Uterus (tissue), 2 donors: ENCODE results near the gene NANOS2.

Source experiments
- CTCF ChIP-seq, 4 experiments: fragments of 200-600 bp in 2 of 4; fragments of 450-650 bp in 2 of 4; sonication (generic) in 2 of 4; IDR thresholded peaks; one replicate each; pipeline ENCODE4 v1.5.1; 2016 to 2019; ENCODE audit warnings: antibody characterized with exemption in 4 of 4, mild to moderate bottlenecking in 2 of 4, moderate library complexity in 1 of 4
- POLR2A ChIP-seq, 2 donors: fragments of 450-650 bp; IDR thresholded peaks; one replicate each; pipeline ENCODE4 v1.6.1; 2016; ENCODE audit warnings: antibody characterized with exemption in 2 of 2, mild to moderate bottlenecking in 1 of 2, moderate library complexity in 1 of 2

GRCh38 chr19:45899919-45900589, 14.5 kb downstream of the NANOS2 start:
- TF ChIP-seq CTCF (IDR thresholded peaks at IDR 0.05) (no peak), POLR2A (IDR thresholded peaks at IDR 0.05) (no peak)
